Nasal cavity respiratory epithelium epithelial cell of viscerocranial mucosa (primary cell): ENCODE results near the gene TMEM169. TPM values are rescaled to one million over a fixed set of nuclear protein-coding genes. Genes with fewer than 3 reads are reported as not detected.

Experiments used
- total RNA-seq: library from RNA; depleted of rRNA; stranded (reverse); fragments of >200 nt; gene quantifications from 2 replicates; pipeline ENCODE4 v1.2.3, GENCODE V29; 2014

TMEM169 gene
- 0.14 and 0.34 TPM in 2 replicates for total RNA-seq

DNA sequence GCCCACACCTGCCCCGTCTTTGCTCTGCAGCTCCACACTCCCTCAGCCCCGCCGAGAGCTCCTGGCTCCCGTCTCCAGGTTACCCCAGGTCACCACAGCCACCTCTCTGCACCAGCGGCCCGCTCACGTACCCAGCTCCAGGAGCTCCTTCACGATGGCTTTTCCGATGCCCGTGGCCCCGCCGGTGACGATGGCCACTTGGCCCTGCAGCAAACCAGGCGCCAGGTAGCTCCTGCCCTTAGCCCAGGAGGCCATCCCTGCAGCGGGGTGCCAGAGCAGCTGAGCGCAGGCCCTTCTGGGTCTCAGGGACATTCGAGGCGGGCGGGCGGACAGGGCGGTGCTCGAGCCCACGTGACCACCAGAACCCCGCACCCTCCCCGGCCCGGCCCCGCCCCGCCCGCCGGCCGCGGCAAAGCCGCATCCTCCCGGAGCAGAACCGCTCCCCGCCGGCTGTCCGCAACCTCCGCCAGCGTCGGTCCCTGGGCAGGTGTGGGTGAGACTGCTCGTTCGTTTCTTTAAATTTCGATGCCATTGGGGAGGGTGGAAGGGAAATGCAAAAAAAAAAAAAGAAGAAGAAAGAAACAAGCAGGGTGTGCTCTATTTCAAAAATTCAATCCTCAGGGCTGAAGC, at the start of gene TMEM169, which contains the start of gene PECR:
Gene TMEM169, plus strand, starts transcription at position 433 of the 630 bp plus-strand sequence. CDS start 14,045 bp downstream, outside the sequence.
Gene PECR, minus strand, starts transcription at position 323 of the 630 bp plus-strand sequence. Its CDS starts 68 bp downstream, at position 255.

DNA sequence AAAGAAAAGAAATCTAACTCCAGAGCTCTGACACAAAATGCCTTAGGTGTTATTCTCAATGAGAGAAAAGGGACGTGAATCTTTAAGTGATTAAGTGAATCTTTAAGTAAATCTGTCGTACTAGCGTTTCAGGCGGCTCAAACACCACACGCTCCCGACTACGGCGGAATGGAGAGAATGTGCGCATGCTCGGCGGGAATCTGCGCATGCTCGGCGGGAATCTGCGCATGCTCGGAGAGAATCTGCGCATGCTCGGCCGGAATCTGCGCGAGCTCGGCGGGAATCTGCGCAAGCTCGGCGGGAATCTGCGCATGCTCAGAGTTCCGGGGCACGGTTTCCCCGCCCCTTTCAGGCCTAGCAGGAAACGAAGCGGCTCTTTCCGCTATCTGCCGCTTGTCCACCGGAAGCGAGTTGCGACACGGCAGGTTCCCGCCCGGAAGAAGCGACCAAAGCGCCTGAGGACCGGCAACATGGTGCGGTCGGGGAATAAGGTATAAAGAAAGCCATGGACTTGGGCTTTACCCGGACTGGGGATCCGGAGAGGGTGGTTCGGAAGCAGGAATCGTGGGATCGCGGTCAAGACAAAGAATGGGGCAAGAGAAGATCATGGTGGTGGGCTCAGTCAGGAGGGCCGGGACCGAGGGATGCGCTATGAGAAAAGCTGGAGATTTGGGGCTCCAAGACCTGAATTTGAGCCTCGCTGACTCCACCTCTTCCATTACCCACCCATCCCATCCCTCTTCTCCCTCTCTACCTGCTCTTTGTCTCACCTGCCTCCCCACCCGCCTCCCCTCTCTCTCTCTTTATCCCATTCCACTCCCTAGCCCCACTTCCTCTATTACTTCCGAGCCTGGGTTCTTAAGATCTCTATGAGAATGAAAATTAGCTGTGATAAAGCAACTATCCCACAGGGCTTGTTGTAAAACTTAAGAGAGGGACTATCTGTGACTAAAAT, 27.5 kb downstream of the TMEM169 start, which contains the start of gene XRCC5:
Gene XRCC5, plus strand, starts transcription at position 382 of the 955 bp plus-strand sequence. Its CDS starts 89 bp downstream, at position 471.

Other genes starting within 250 kb of the TMEM169 start
- gene MREG, start 68.4 kb upstream of the TMEM169 start, total RNA-seq = 35.9 and 45.3 TPM in 2 replicates
- 8.5 and 21.5 TPM in 2 replicates for gene PECR, start 110 bp upstream of the TMEM169 start, total RNA-seq
- 144 and 184 TPM in 2 replicates for gene XRCC5, start 27.4 kb downstream of the TMEM169 start, total RNA-seq